Measurements from ENCODE around the gene SHISA4.
"Not testable (repeated sequence)": the region's sequence is repeated elsewhere in the genome, so short reads cannot be mapped to it uniquely, and the experiment has no call there.

Gene SHISA4

GRCh38 chr1:201899683-201900429 lies 11.2 kb downstream of the SHISA4 start:
- no peak for DNase-seq

GRCh38 chr1:201900476-201900875 lies 11.8 kb downstream of the SHISA4 start:
- no peak for DNase-seq

GRCh38 chr1:201901036-201901435 lies 12.3 kb downstream of the SHISA4 start:
- DNase-seq, result not testable (repeated sequence)

- DNase-seq, result no peak
Measured at GRCh38 chr1:201902198-201902597, 13.5 kb downstream of the SHISA4 start.

GRCh38 chr1:201903135-201903534 lies 14.4 kb downstream of the SHISA4 start:
- DNase-seq, result no peak

- no peak for DNase-seq
Measured at GRCh38 chr1:201904579-201904978, 15.9 kb downstream of the SHISA4 start.

- no peak for DNase-seq
Measured at GRCh38 chr1:201905234-201905890, 16.7 kb downstream of the SHISA4 start.

- no peak for DNase-seq
Measured at GRCh38 chr1:201906336-201906735, 17.6 kb downstream of the SHISA4 start.

- no peak for DNase-seq
Measured at GRCh38 chr1:201907621-201908020, 18.9 kb downstream of the SHISA4 start.

GRCh38 chr1:201911826-201912571 lies 23.3 kb downstream of the SHISA4 start:
- no peak for DNase-seq

GRCh38 chr1:201912832-201913231 lies 24.1 kb downstream of the SHISA4 start:
- no peak for DNase-seq

GRCh38 chr1:201914456-201915235 lies 25.9 kb downstream of the SHISA4 start:
- no peak for DNase-seq

GRCh38 chr1:201916649-201917249 lies 28.1 kb downstream of the SHISA4 start:
- no peak for DNase-seq

GRCh38 chr1:201917362-201918033 lies 28.8 kb downstream of the SHISA4 start:
- no peak for DNase-seq

- DNase-seq, result no peak
Measured at GRCh38 chr1:201918343-201918742, 29.6 kb downstream of the SHISA4 start.

- DNase-seq, result no peak
Measured at GRCh38 chr1:201921952-201922558, 33.4 kb downstream of the SHISA4 start.

GRCh38 chr1:201925301-201925567 lies 36.5 kb downstream of the SHISA4 start:
- no peak for DNase-seq

GRCh38 chr1:201925981-201926645 lies 37.4 kb downstream of the SHISA4 start:
- DNase-seq, result no peak

GRCh38 chr1:201928266-201928665 lies 39.6 kb downstream of the SHISA4 start:
- DNase-seq, result no peak

- DNase-seq, result no peak
Measured at GRCh38 chr1:201930137-201930536, 41.4 kb downstream of the SHISA4 start.

- DNase-seq, result no peak
Measured at GRCh38 chr1:201930803-201931202, 42.1 kb downstream of the SHISA4 start.

Measured in NCI-H187 treated with DMSO at 0.1 percent for 48 hours (cell line).